Breast epithelium (tissue), 4 donors: ENCODE measurements around the gene TMEM201. TPM values are rescaled to one million over a fixed set of nuclear protein-coding genes. Genes with fewer than 3 reads are reported as not detected.

Source experiments
- DNase-seq, 2 donors: peaks; one replicate each; pipeline ENCODE4 v3.0.0-alpha.2; 2019; ENCODE audit warnings: low spot score in 2 of 2
- H3K27ac ChIP-seq, 2 donors: fragments of 200-600 bp; sonication (generic) in 1 of 2; one replicate each; pipeline ENCODE4 v1.5.1; 2016 to 2019; ENCODE audit warnings: mild to moderate bottlenecking in 1 of 2
- H3K27me3 ChIP-seq, 2 donors: fragments of 200-600 bp; sonication (generic) in 1 of 2; one replicate each; pipeline versions ENCODE4 v1.5.1 to v1.6.0; 2017 to 2019; ENCODE audit warnings: control low read depth in 1 of 2, mild to moderate bottlenecking in 1 of 2
- H3K36me3 ChIP-seq: fragments of 200-600 bp; one replicate; pipeline ENCODE4 v1.5.1; 2019
- H3K4me1 ChIP-seq, 2 donors: fragments of 200-600 bp; sonication (generic); one replicate each; pipeline ENCODE4 v1.5.1; 2016 to 2019; ENCODE audit warnings: control low read depth in 1 of 2
- H3K4me3 ChIP-seq, 3 donors: fragments of 200-600 bp; sonication (generic); 1 replicate in 2 of 3; 2 replicates in 1 of 3; pipeline ENCODE4 v1.5.1; 2016 to 2019; ENCODE audit warnings: mild to moderate bottlenecking in 3 of 3, moderate library complexity in 2 of 3
- H3K9me3 ChIP-seq, 2 donors: fragments of 200-600 bp; sonication (generic) in 1 of 2; one replicate each; pipeline ENCODE4 v1.5.1; 2016 to 2019; ENCODE audit warnings: control low read depth in 1 of 2
- POLR2A ChIP-seq: fragments of 450-650 bp; IDR thresholded peaks from one replicate; pipeline ENCODE4 v1.6.1; 2016; ENCODE audit warnings: antibody characterized with exemption, mild to moderate bottlenecking, moderate library complexity
- POLR2AphosphoS5 ChIP-seq, 3 donors: sonication (generic); formaldehyde crosslinking; IDR thresholded peaks; one replicate each; pipeline ENCODE4 v1.6.1; 2017; ENCODE audit warnings: antibody characterized with exemption in 3 of 3
- intact Hi-C: fragments of 100-400 bp; cut with DNase I; formaldehyde crosslinking; loops from one replicate; pipeline ENCODE4 v1.15.1; 2023; ENCODE audit warnings: low total_unique reads
- total RNA-seq, 3 donors: library from RNA; depleted of rRNA; stranded (reverse); fragments of >200 nt; gene quantifications; one replicate each; pipeline ENCODE4 v1.1.0, GENCODE V29; 2016
- TF ChIP-seq, protein P1 (sequence below), 3 donors: fragments of 450-650 bp; IDR thresholded peaks; one replicate each; pipeline ENCODE4 v1.5.1; 2016 to 2017; ENCODE audit warnings: antibody characterized with exemption in 3 of 3, mild to moderate bottlenecking in 3 of 3, moderate library complexity in 3 of 3

TMEM201 gene
- total RNA-seq, 3 donors from 2014 or later, result 5.0 to 6.2 (median 5.0) TPM

- H3K27me3 ChIP-seq, result no peaks in the 10 kb centered on the region
- H3K4me1 ChIP-seq, result no peaks in the 10 kb centered on the region
- H3K4me3 ChIP-seq, result no peak overlapping the region
- no peak overlapping the region for H3K27ac ChIP-seq
- no peak for TF ChIP-seq POLR2AphosphoS5 (IDR thresholded peaks at IDR 0.05)
- no peak for TF ChIP-seq POLR2A
- TF ChIP-seq, protein P1, sequence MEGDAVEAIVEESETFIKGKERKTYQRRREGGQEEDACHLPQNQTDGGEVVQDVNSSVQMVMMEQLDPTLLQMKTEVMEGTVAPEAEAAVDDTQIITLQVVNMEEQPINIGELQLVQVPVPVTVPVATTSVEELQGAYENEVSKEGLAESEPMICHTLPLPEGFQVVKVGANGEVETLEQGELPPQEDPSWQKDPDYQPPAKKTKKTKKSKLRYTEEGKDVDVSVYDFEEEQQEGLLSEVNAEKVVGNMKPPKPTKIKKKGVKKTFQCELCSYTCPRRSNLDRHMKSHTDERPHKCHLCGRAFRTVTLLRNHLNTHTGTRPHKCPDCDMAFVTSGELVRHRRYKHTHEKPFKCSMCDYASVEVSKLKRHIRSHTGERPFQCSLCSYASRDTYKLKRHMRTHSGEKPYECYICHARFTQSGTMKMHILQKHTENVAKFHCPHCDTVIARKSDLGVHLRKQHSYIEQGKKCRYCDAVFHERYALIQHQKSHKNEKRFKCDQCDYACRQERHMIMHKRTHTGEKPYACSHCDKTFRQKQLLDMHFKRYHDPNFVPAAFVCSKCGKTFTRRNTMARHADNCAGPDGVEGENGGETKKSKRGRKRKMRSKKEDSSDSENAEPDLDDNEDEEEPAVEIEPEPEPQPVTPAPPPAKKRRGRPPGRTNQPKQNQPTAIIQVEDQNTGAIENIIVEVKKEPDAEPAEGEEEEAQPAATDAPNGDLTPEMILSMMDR (IDR thresholded peaks at IDR 0.05), result no peak
- DNase-seq, result no peak
- H3K36me3 ChIP-seq, result no peaks in the 10 kb centered on the region
- intact Hi-C loops, result no loop called here
- H3K9me3 ChIP-seq, result no peaks in the 10 kb centered on the region
Observed at GRCh38 chr1:9613625-9614299, 25.1 kb downstream of the TMEM201 start.

DNA sequence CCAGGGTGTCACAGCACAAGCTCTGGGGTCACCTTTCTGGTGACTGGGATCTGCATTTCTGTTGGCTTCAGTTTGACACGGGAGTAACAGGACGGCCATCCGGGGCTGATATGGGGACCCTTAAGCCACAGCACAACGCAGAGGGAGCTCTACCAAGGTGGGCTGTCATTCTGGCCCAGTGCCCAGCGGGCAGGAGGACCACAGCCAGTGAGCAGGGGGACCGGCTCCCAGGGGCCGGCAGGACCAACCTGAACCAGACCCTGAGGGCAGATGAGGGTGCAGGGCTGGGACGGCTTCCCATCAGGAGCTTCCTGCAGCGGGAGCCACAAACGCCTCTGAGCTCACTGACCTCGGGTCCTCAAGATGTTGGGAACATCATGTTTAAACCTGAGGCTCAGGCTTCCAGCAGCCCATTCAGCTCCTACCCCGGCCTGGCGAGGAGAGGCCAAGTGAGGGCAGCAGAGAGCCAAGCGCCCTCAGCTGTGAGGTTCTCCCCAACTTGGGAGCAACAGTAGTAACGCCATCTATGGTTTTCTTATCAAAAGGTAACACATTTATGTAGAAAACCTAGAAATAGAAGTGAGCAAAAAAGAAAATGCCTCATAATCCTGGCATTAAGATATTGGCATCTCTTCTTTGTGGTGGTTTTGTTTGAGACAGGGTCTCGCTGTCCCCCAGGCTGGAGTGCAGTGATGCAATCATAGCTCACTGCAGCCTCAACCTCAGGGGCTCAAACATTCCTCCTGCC lies 26.8 kb downstream of the TMEM201 start:
- H3K4me3 ChIP-seq, result no peak overlapping the region
- TF ChIP-seq, protein P1 (IDR thresholded peaks at IDR 0.05), result peak in 1 of 3 donors; percentile 34
- no peak for TF ChIP-seq POLR2AphosphoS5 (IDR thresholded peaks at IDR 0.05)
- no peaks in the 10 kb centered on the region for H3K9me3 ChIP-seq
- H3K27me3 ChIP-seq, result no peaks in the 10 kb centered on the region
- DNase-seq, result no peak
- intact Hi-C loops, result no loop called here
- H3K27ac ChIP-seq, result no peak overlapping the region
- no peaks in the 10 kb centered on the region for H3K36me3 ChIP-seq
- H3K4me1 ChIP-seq, result no peaks in the 10 kb centered on the region

DNA sequence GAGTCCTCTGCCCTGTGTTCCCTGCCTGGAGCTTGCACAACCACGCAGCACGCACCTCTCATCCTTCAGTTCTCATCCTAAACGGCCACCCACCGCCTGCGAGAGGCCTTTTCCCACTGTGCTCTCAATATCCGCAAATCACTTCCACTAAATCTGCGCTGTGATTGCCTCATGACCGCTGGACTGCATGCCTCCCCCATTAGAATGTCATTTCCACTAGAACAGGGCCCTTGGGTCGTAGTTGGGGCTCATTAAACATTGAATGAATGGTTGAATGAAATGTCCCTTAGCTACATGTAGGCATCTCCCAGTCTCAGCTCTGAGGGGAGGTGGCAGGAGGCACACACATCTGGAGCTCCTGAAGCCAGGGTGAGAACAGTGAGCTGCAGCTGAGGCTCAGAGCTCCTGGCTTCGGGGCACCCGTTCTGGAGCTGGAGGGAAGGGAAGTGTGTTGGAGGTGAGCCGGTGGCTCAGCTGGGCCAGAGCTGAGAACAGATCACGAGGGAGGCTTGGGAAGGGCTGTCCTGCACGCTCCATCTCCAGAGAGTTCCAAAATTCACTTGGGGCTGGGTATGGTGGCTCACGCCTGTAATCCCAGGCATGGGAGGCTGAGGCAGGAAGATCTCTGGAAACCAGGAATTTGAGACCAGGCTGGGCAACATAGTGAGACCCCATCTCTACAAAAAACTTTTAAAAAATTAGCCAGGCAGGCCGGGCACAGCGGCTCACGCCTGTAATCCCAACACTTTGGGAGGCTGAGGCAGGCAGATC lies 30.4 kb downstream of the TMEM201 start:
- TF ChIP-seq, protein P1 (IDR thresholded peaks at IDR 0.05), result no peak
- TF ChIP-seq POLR2A (no peak), POLR2AphosphoS5 (IDR thresholded peaks at IDR 0.05) (no peak)
- H3K4me3 ChIP-seq, result no peak overlapping the region
- H3K27ac ChIP-seq, result no peak overlapping the region
- no peaks in the 10 kb centered on the region for H3K4me1 ChIP-seq
- H3K27me3 ChIP-seq, result no peaks in the 10 kb centered on the region
- H3K36me3 ChIP-seq, result no peaks in the 10 kb centered on the region
- H3K9me3 ChIP-seq, result no peaks in the 10 kb centered on the region
- DNase-seq, result no peak
- intact Hi-C loops, result no loop called here

GRCh38 chr1:9621032-9621431 lies 32.3 kb downstream of the TMEM201 start:
- H3K9me3 ChIP-seq, result no peaks in the 10 kb centered on the region
- no peak overlapping the region for H3K4me3 ChIP-seq
- peaks cover 0 to 5% of the 10 kb centered on the region in 2 donors for H3K27me3 ChIP-seq
- no peaks in the 10 kb centered on the region for H3K36me3 ChIP-seq
- no peak for DNase-seq
- no peaks in the 10 kb centered on the region for H3K4me1 ChIP-seq
- intact Hi-C loops, result no loop called here
- TF ChIP-seq, protein P1 (IDR thresholded peaks at IDR 0.05), result no peak
- TF ChIP-seq POLR2AphosphoS5 (IDR thresholded peaks at IDR 0.05) (no peak), POLR2A (no peak)
- no peak overlapping the region for H3K27ac ChIP-seq
